CD14-positive monocyte (primary cell): Measurements from ENCODE around the gene TMEM132D. TPM values are rescaled to one million over a fixed set of nuclear protein-coding genes. Genes with fewer than 3 reads are reported as not detected.

Source experiments
- DNase-seq, 3 donors: peaks; one replicate each; pipeline ENCODE4 v3.0.0-alpha.2; 2011 to 2022
- H2AFZ ChIP-seq: 2 replicates; pipeline ENCODE4 v1.6.0; 2012; ENCODE audit warnings: mild to moderate bottlenecking, low read depth, low read length, inconsistent platforms; ENCODE audit not compliant: insufficient read depth, poor library complexity, severe bottlenecking
- H3K27ac ChIP-seq, 2 donors: 1 replicate in 1 of 2; 2 replicates in 1 of 2; pipeline ENCODE4 v1.5.1; 2012 to 2013; ENCODE audit warnings: low read length in 2 of 2, control low read depth in 1 of 2, inconsistent platforms in 1 of 2, low read depth in 1 of 2, mild to moderate bottlenecking in 1 of 2
- H3K27me3 ChIP-seq, 2 donors: one replicate each; pipeline versions ENCODE4 v1.6.0 to v1.6.1; 2011 to 2013; ENCODE audit warnings: low read length in 2 of 2; ENCODE audit not compliant: control insufficient read depth in 2 of 2, insufficient read depth in 2 of 2
- H3K36me3 ChIP-seq, 2 donors: replicated peaks in 1 of 2; 1 replicate in 1 of 2; 2 replicates in 1 of 2; pipeline versions ENCODE4 v1.5.1 to v1.6.1; 2012 to 2013; ENCODE audit warnings: low read length in 2 of 2, control low read depth in 1 of 2, inconsistent platforms in 1 of 2, mild to moderate bottlenecking in 1 of 2; ENCODE audit not compliant: insufficient read depth in 2 of 2, control insufficient read depth in 1 of 2
- H3K4me1 ChIP-seq, 2 donors: 1 replicate in 1 of 2; 2 replicates in 1 of 2; pipeline versions ENCODE4 v1.5.1 to v1.6.1; 2012 to 2013; ENCODE audit warnings: low read length in 2 of 2, control low read depth in 1 of 2, inconsistent platforms in 1 of 2, mild to moderate bottlenecking in 1 of 2, moderate library complexity in 1 of 2; ENCODE audit not compliant: insufficient read depth in 2 of 2, control insufficient read depth in 1 of 2
- H3K4me2 ChIP-seq: replicated peaks from 2 replicates; pipeline ENCODE3; 2012; ENCODE audit warnings: low read length, moderate library complexity, mild to moderate bottlenecking; ENCODE audit not compliant: poor library complexity, severe bottlenecking; ENCODE audit errors: extremely low read depth
- H3K4me3 ChIP-seq, 3 experiments: fragments of 200-600 bp in 1 of 3; sonication (generic) in 1 of 3; replicated peaks in 1 of 3; 1 replicate in 2 of 3; 2 replicates in 1 of 3; pipeline ENCODE4 v1.5.1; 2011 to 2013; ENCODE audit warnings: low read length in 3 of 3, mild to moderate bottlenecking in 3 of 3, control low read depth in 2 of 3, low read depth in 2 of 3, inconsistent platforms in 1 of 3, moderate library complexity in 1 of 3
- H3K79me2 ChIP-seq: 2 replicates; pipeline ENCODE4 v1.6.0; 2012; ENCODE audit warnings: mild to moderate bottlenecking, control low read depth, inconsistent platforms, low read length, moderate library complexity; ENCODE audit not compliant: insufficient read depth
- H3K9ac ChIP-seq: 2 replicates; pipeline ENCODE4 v1.6.0; 2017; ENCODE audit warnings: low read length, mild to moderate bottlenecking; ENCODE audit not compliant: insufficient read depth, poor library complexity, severe bottlenecking
- H3K9me3 ChIP-seq, 2 donors: replicated peaks in 1 of 2; 1 replicate in 1 of 2; 2 replicates in 1 of 2; pipeline versions ENCODE4 v1.5.1 to v1.6.1; 2012 to 2013; ENCODE audit warnings: low read length in 2 of 2, control low read depth in 1 of 2; ENCODE audit not compliant: control insufficient read depth in 1 of 2, insufficient read depth in 1 of 2
- H4K20me1 ChIP-seq: 2 replicates; pipeline ENCODE4 v1.6.0; 2012; ENCODE audit warnings: mild to moderate bottlenecking, low read length, control low read depth, moderate library complexity; ENCODE audit not compliant: insufficient read depth
- H3K27ac Mint-ChIP-seq, 7 donors: one replicate each; pipeline ENCODE4 v1.8.0; 2020; ENCODE audit warnings: mild to moderate bottlenecking in 7 of 7, mixed read lengths in 7 of 7, moderate library complexity in 6 of 7, inconsistent platforms in 2 of 7
- H3K27me3 Mint-ChIP-seq, 3 donors: one replicate each; pipeline ENCODE4 v1.8.0; 2021 to 2022; ENCODE audit warnings: low read depth in 3 of 3, mild to moderate bottlenecking in 3 of 3, mixed read lengths in 3 of 3, moderate library complexity in 3 of 3, inconsistent platforms in 1 of 3
- H3K36me3 Mint-ChIP-seq, 2 donors: one replicate each; pipeline ENCODE4 v1.8.0; 2020; ENCODE audit warnings: mixed read lengths in 2 of 2, inconsistent platforms in 1 of 2, mild to moderate bottlenecking in 1 of 2
- H3K4me1 Mint-ChIP-seq: one replicate; pipeline ENCODE4 v1.8.0; 2020; ENCODE audit warnings: mild to moderate bottlenecking, mixed read lengths
- H3K4me3 Mint-ChIP-seq, 2 donors: one replicate each; pipeline ENCODE4 v1.8.0; 2020; ENCODE audit warnings: mild to moderate bottlenecking in 2 of 2, mixed read lengths in 2 of 2, moderate library complexity in 1 of 2
- H3K9me3 Mint-ChIP-seq, 7 donors: one replicate each; pipeline ENCODE4 v1.8.0; 2020 to 2022; ENCODE audit warnings: mixed read lengths in 7 of 7, mild to moderate bottlenecking in 6 of 7, moderate library complexity in 6 of 7, inconsistent platforms in 2 of 7
- WGBS: methylation state at CpG from one replicate; pipeline ENCODE4 v1.1.5; 2013; ENCODE audit warnings: missing lambda C conversion rate; ENCODE audit not compliant: insufficient coverage; 5-methylcytosine and 5-hydroxymethylcytosine counted together
- intact Hi-C, 2 donors: fragments of 100-400 bp; cut with micrococcal nuclease; formaldehyde crosslinking; loops; one replicate each; pipeline versions ENCODE4 v1.15.0 to v1.15.1; 2023
- polyA plus RNA-seq, 3 donors: library from polyadenylated mRNA; depleted of rRNA in 1 of 3; unstranded in 2 of 3; stranded (reverse) in 1 of 3; fragments of 300-500 nt in 2 of 3; fragments of >200 nt in 1 of 3; fragmentation: Illumina TruSeq in 2 of 3; gene quantifications; 1 replicate in 2 of 3; 2 replicates in 1 of 3; pipeline ENCODE4 v1.2.3, GENCODE V29; 2012 to 2021
- TF ChIP-seq, protein P1 (sequence below): fragments of 200-600 bp; IDR thresholded peaks from one replicate; pipeline ENCODE4 v1.8.0; 2022; ENCODE audit warnings: antibody characterized with exemption, mild to moderate bottlenecking

Gene TMEM132D
- polyA plus RNA-seq, 3 donors: 0.04 TPM; not detected in 2

DNA sequence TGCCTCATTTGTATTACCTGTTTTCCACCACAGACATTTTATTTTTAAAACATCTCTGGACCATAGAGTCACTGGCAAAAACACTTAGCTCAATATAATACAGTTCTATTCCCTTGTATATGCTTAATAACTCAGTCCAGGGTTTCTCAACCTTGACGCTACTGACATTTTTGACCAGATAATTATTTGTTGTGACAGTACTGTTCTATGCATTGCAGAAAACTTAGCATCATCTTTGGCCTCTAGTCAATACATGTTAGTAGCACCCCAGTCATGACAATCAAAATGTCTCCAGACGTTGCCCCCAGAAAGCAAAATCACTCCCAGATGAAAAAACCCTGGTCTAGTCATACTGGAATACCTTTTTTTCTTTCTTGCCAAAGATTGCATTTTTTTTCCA, 174.7 kb downstream of the TMEM132D start:
- H3K79me2 ChIP-seq: no peaks in the 10 kb centered on the region
- no peaks in the 10 kb centered on the region for H3K36me3 ChIP-seq
- no peak overlapping the region for H3K4me3 ChIP-seq
- intact Hi-C loops: no loop called here
- no peak for DNase-seq
- no peak overlapping the region for H2AFZ ChIP-seq
- no peak overlapping the region for H3K27ac ChIP-seq
- H3K27ac Mint-ChIP-seq: no peak overlapping the region
- no peak overlapping the region for H3K9ac ChIP-seq
- no peaks in the 10 kb centered on the region for H3K36me3 Mint-ChIP-seq
- peaks cover 10 to 39% (median 16%) of the 10 kb centered on the region in 7 donors for H3K9me3 Mint-ChIP-seq
- WGBS: no CpG with 5 or more reads among the region's 2 CpGs
- no peak overlapping the region for H3K4me3 Mint-ChIP-seq
- no peaks in the 10 kb centered on the region for H3K4me1 Mint-ChIP-seq
- H3K4me1 ChIP-seq: no peaks in the 10 kb centered on the region
- TF ChIP-seq, protein P1, sequence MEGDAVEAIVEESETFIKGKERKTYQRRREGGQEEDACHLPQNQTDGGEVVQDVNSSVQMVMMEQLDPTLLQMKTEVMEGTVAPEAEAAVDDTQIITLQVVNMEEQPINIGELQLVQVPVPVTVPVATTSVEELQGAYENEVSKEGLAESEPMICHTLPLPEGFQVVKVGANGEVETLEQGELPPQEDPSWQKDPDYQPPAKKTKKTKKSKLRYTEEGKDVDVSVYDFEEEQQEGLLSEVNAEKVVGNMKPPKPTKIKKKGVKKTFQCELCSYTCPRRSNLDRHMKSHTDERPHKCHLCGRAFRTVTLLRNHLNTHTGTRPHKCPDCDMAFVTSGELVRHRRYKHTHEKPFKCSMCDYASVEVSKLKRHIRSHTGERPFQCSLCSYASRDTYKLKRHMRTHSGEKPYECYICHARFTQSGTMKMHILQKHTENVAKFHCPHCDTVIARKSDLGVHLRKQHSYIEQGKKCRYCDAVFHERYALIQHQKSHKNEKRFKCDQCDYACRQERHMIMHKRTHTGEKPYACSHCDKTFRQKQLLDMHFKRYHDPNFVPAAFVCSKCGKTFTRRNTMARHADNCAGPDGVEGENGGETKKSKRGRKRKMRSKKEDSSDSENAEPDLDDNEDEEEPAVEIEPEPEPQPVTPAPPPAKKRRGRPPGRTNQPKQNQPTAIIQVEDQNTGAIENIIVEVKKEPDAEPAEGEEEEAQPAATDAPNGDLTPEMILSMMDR: no peak
- H3K4me2 ChIP-seq: no peak overlapping the region
- H3K9me3 ChIP-seq: peaks cover 38 to 40% of the 10 kb centered on the region in 2 donors
- no peaks in the 10 kb centered on the region for H4K20me1 ChIP-seq
- no peaks in the 10 kb centered on the region for H3K27me3 ChIP-seq
- H3K27me3 Mint-ChIP-seq: peaks cover 0 to 2% (median 0%) of the 10 kb centered on the region in 3 donors

DNA sequence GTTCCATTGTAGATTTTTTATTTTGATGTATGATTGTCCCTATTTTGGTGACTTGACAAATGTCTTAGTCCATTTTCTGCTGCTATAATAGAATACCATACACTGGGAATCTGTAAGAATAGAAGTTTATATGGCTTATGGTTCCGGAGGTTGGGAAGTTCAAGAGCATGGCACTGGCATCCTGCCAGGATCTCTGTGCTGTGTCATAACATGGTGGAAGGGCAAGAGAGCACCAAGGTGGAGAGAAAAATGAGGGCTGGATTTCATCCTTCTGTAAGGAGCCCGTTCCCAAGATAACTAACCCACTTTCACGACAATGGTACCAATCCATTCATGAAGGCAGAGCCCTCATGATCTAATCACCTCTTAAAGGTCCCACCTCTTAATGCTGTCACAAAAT, 176.7 kb downstream of the TMEM132D start:
- peaks cover 24 to 38% of the 10 kb centered on the region in 2 donors for H3K9me3 ChIP-seq
- H3K9me3 Mint-ChIP-seq: peaks cover 17 to 41% (median 20%) of the 10 kb centered on the region in 7 donors
- intact Hi-C loops: no loop called here
- H2AFZ ChIP-seq: no peak overlapping the region
- H3K4me3 ChIP-seq: no peak overlapping the region
- no peak for DNase-seq
- H3K9ac ChIP-seq: no peak overlapping the region
- H4K20me1 ChIP-seq: no peaks in the 10 kb centered on the region
- no peaks in the 10 kb centered on the region for H3K4me1 Mint-ChIP-seq
- H3K27me3 ChIP-seq: no peaks in the 10 kb centered on the region
- no peaks in the 10 kb centered on the region for H3K79me2 ChIP-seq
- H3K27ac Mint-ChIP-seq: peak overlapping the region in 1 of 7 donors; percentile 6
- H3K4me2 ChIP-seq: no peak overlapping the region
- H3K4me1 ChIP-seq: no peaks in the 10 kb centered on the region
- H3K27ac ChIP-seq: no peak overlapping the region
- H3K4me3 Mint-ChIP-seq: no peak overlapping the region
- H3K27me3 Mint-ChIP-seq: peaks cover 0 to 2% (median 0%) of the 10 kb centered on the region in 3 donors
- no peaks in the 10 kb centered on the region for H3K36me3 ChIP-seq
- no peaks in the 10 kb centered on the region for H3K36me3 Mint-ChIP-seq
- TF ChIP-seq, protein P1: no peak
- no CpG with 5 or more reads among the region's 3 CpGs for WGBS
